ENCODE measurements around the gene CHP1. TPM values are rescaled to one million over a fixed set of nuclear protein-coding genes. Genes with fewer than 3 reads are reported as not detected.

The CHP1 gene
- total RNA-seq, 1 experiment from 2014 or later = 97.7 TPM

DNA sequence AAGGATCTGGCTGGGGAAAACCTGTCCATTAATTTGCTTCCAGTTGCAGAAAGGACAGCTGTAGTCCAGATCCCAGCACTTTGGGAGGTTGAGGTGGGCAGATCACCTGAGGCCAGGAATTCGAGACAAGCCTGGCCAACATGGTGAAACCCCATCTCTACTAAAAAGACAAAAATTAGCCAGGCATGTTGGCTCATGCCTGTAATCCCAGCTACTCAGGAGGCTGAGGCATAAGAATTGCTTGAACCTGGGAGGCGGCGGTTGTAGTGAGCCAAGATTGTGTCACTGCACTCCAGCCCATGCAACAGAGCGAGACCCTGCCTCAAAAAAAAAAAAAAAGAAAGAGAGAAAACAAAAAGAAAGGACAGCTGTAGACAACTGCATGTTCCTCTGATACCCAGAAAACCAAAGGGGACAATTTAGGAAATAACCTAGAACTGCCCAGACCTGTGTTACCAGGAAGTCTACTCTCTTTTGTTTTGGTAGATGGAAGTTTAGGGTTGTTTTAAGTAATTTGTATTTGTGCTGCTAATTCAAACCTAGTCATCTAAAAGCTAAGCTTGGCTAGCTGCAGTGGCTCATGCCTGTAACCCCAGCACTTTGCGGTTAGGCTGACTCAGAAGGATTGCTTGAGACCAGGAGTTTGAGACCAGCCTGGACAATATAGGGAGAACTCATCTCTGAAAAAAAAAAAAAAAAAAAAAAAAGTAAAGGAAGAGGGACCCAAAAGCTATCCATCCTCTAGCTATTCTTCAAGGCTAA lies 23.2 kb upstream of the CHP1 start:
- H3K4me1 Mint-ChIP-seq = peaks cover 4 to 7% of the 10 kb centered on the region in 2 experiments

More for the DNA sequence above, 23.2 kb upstream of the CHP1 start:
- Histone ChIP-seq H3T11ph (ENCODE audit: low read length) (no peak overlapping the region), H2AFZ (ENCODE audit: low read length) (no peak overlapping the region), H3K27ac (ENCODE audit: insufficient read length, low read depth, low read length) (no peak overlapping the region), H3K79me2 (ENCODE audit: insufficient read depth, low read length) (no peaks in the 10 kb centered on the region), H2BK5ac (ENCODE audit: insufficient read length, low read length) (no peak overlapping the region), H3K79me1 (ENCODE audit: insufficient read depth, low read depth, low read length, poor library complexity, severe bottlenecking) (no peaks in the 10 kb centered on the region), H3K4me1 (ENCODE audit: insufficient read depth, low read length) (no peaks in the 10 kb centered on the region), H2BK120ac (ENCODE audit: low read depth, low read length, poor library complexity, severe bottlenecking) (no peak overlapping the region), H3K27me3 (ENCODE audit: insufficient read depth, low read length) (no peaks in the 10 kb centered on the region), H2BK15ac (ENCODE audit: low read depth, low read length) (no peak overlapping the region), H3K4ac (ENCODE audit: low read depth, low read length) (no peak overlapping the region), H3K9me3 (ENCODE audit: control insufficient read depth, low read depth, low read length) (no peaks in the 10 kb centered on the region), H3K23ac (ENCODE audit: insufficient read length, low read depth, low read length) (no peak overlapping the region), H4K20me1 (ENCODE audit: control insufficient read depth, insufficient read depth, insufficient read length) (no peaks in the 10 kb centered on the region), H3K18ac (ENCODE audit: insufficient read length, low read depth, low read length) (no peak overlapping the region), H2AK5ac (ENCODE audit: insufficient read length, low read length) (no peak overlapping the region), H4K5ac (ENCODE audit: insufficient read length, low read depth, low read length) (no peak overlapping the region), H3K23me2 (ENCODE audit: insufficient read length, low read depth, low read length, poor library complexity, severe bottlenecking) (no peaks in the 10 kb centered on the region), H4K91ac (ENCODE audit: insufficient read length, low read depth, low read length) (no peak overlapping the region), H2BK12ac (ENCODE audit: insufficient read length, low read depth, low read length) (no peak overlapping the region), H3K4me2 (ENCODE audit: insufficient read depth, insufficient read length, low read length) (no peak overlapping the region), H3K56ac (ENCODE audit: insufficient read length, low read depth, low read length) (no peak overlapping the region), H3K14ac (ENCODE audit: insufficient read depth, low read length) (no peak overlapping the region), H2BK20ac (ENCODE audit: low read depth, low read length, poor library complexity, severe bottlenecking) (no peak overlapping the region), H3K9ac (ENCODE audit: extremely low read depth, insufficient read length, low read length) (no peak overlapping the region), H4K8ac (replicated peaks; ENCODE audit: insufficient read length, low read depth, low read length) (no peak overlapping the region)
- Mint-ChIP-seq H3K27me3 (ENCODE audit: low read depth) (no peaks in the 10 kb centered on the region), H3K27ac (peak overlapping the region in 2 of 3 experiments; percentile 64 to 80; a peak in 2 of 7 replicates), H3K36me3 (ENCODE audit: insufficient read depth in 1 of 3, low read depth in 3 of 3) (no peaks in the 10 kb centered on the region), H3K9me3 (no peaks in the 10 kb centered on the region), H3K4me3 (no peak overlapping the region)
- WGBS (ENCODE audit: extremely low coverage, insufficient read length, low lambda C conversion rate) = no CpG with 5 or more reads among the region's 5 CpGs
- TF ChIP-seq, protein P1, sequence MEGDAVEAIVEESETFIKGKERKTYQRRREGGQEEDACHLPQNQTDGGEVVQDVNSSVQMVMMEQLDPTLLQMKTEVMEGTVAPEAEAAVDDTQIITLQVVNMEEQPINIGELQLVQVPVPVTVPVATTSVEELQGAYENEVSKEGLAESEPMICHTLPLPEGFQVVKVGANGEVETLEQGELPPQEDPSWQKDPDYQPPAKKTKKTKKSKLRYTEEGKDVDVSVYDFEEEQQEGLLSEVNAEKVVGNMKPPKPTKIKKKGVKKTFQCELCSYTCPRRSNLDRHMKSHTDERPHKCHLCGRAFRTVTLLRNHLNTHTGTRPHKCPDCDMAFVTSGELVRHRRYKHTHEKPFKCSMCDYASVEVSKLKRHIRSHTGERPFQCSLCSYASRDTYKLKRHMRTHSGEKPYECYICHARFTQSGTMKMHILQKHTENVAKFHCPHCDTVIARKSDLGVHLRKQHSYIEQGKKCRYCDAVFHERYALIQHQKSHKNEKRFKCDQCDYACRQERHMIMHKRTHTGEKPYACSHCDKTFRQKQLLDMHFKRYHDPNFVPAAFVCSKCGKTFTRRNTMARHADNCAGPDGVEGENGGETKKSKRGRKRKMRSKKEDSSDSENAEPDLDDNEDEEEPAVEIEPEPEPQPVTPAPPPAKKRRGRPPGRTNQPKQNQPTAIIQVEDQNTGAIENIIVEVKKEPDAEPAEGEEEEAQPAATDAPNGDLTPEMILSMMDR (conservative IDR thresholded peaks at IDR 0.05) = no peak
- no peak for DNase-seq
